ENCODE data around the gene HERC3.
"Not testable (repeated sequence)": the region's sequence is repeated elsewhere in the genome, so short reads cannot be mapped to it uniquely, and the experiment has no call there.

The HERC3 gene

DNA sequence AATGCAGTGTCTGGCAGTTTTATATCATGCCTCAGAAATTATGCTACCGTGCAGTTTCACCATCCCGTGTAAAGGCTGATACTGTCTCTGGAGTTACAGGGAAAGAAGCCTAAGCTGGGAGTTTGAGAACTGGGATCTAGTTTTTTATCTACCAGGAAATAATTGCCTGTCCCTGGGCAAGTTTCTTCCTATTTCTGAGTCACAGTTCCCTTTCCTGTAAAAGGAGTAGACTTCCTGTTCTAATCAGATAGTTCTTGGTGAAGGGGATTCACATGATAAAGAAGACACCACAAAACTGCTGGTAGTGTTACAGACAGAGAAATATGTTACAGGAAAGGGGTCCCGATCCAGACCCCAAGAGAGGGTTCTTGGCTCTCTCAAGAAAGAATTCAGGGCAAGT, 17.1 kb downstream of the HERC3 start:
- DNase-seq: no peak

GRCh38 chr4:88609794-88610193, 17.5 kb downstream of the HERC3 start:
- DNase-seq: not testable (repeated sequence)

DNA sequence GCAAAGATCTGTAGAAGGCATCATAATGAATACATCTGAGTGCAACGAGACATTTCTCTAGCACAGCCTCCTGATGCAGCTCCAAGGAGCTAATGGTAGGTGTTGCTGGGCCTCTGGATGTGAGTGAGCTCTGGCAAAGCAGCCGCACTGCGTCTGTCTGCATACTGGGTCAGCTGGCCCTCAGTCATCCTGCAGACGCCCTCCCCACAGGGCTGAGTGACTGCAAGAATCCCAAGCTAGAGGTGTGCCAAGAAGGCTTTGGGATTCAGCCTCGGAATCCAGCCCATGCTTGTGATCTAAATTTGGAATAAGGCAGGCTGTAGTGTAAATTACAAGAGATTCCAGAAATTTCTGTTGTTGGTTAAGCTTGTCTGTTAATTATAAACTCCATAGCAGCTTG, 18.5 kb downstream of the HERC3 start:
- DNase-seq: no peak

DNA sequence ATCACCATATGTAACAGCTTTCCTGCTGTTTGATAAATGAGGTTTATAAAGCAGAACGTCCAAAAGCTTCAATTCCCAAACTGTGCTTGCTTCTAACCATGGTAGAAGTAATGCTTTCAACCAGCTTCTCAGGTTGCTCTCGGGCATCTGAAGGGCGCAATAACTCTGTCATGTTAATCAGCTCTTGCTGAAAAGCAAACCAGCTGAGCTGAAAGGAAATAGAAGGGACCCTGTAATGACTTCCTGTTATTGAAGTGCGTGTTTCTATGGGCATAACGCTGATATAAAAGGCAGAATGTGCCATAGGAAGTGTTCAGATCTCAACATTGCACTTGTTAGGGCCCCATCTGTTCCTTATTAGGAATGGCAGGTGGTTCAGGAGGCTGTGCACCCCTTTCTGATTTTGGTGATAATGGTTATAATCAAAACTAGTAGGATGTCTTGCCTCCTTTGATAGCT, 21.2 kb downstream of the HERC3 start:
- no peak for DNase-seq

- DNase-seq: no peak
Observed at GRCh38 chr4:88614058-88614457, 21.8 kb downstream of the HERC3 start.

GRCh38 chr4:88616275-88617150, 24.2 kb downstream of the HERC3 start:
- DNase-seq: no peak

- DNase-seq: no peak
Observed at GRCh38 chr4:88618782-88619485, 26.7 kb downstream of the HERC3 start.

- no peak for DNase-seq
Observed at GRCh38 chr4:88619971-88620370, 27.7 kb downstream of the HERC3 start.

- DNase-seq: no peak
Observed at GRCh38 chr4:88621763-88622327, 29.6 kb downstream of the HERC3 start.

GRCh38 chr4:88623097-88623496, 30.8 kb downstream of the HERC3 start:
- DNase-seq: no peak

DNA sequence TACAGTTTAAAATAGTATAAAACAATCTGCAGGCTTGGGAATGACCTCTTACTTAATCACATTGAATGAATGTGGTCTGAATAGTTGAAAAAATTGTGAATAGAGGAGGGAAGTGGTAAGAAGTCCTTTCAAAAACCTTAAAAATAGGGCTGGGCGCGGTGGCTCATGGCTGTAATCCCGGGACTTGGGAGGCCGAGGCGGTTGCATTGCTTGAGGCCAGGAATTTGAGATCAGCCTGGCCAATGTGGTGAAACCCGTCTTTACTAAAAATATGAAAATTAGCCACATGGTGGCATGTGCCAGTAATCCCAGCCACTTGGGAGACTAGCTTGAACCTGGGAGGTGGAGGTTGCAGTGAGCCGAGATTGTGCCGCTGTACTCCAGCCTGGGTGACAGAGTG, 36.5 kb downstream of the HERC3 start:
- no peak for DNase-seq

DNA sequence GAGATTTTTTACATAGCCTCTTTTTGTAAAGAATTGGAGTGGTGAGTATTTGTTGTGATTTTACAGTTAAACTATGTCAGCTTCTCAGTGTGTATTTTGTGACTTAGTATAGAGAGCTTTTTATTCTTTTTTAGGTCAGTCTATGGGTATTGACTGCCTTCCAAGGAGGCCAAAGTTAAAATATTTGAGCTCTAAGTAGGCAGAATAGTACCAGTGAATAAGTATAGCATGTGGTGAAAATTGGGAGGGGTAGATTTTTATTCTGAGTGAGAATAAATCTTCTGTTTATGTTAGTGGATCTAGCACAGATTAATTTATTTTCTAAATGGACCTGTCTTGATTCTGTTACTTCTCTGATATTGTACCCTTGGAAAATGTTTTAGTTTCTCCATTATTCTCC, 37.5 kb downstream of the HERC3 start:
- DNase-seq: no peak

GRCh38 chr4:88630756-88631155, 38.5 kb downstream of the HERC3 start:
- no peak for DNase-seq

DNA sequence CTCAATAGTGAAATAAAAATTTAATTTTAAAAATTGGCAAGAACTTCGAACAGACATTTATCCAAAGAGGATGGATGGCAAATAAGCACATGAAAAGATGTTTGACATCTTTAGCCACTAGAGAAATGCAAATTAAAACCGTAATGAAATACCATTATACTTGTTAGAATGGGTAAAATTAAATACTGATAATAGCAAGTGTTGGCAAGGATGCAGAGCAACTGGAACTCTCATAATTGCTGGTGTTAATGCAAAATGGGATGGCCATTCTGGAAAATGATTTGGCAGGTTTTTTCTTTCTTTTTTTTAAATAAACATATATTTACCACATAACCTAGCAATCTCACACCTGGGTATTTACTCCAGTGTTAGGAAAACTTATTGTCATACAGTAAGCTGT, 51.7 kb downstream of the HERC3 start:
- no peak for DNase-seq

DNA sequence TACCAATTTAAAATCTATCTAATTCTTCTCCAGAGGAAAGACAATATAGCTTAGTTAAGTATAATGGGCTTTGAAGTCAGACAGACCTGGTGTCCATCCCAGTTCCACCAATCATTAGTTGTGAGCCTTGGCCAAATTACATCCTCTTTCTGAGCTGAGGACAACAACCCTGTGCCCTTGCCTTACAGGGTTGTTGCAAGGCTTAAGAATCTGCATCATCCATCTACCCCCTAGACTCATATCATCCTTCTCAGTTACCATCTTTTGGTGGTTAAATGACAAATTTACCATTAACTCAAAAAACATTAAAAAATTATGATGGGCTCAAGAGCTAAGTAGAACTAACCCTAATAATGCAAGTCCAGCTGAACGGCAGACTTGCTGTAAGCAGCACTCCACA, 53.7 kb downstream of the HERC3 start:
- no peak for DNase-seq

- DNase-seq: no peak
Observed at GRCh38 chr4:88646528-88647280, 54.4 kb downstream of the HERC3 start.

- no peak for DNase-seq
Observed at GRCh38 chr4:88649716-88650115, 57.4 kb downstream of the HERC3 start.

DNA sequence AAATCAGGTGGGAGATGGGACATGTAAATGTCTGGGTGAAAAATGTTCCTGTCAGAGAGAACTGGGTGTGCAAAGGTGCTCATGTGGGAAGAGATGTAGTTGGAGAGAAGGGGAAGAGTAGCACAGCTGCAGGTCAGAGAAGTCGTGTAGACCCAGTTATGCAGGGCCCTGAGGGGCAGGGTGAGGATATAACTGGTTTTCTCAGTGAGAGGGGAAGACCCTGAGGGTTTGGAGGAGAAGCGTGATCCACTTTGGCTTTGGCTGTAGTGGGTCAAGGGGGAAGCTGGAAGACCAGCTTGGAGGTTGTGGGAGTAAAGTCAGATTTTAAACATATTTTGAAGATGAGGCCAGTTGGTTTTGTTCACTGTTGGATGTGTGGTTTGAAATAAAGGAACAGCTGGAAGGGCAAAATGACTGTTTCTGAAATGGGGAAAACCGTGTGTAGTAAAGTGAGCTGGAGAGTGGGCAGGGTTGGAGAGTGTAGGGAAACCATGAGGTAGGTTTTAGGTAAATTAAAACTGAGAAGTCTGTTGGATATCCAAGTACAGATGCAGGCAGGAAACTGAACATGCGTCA, 61.2 kb downstream of the HERC3 start:
- no peak for DNase-seq

DNA sequence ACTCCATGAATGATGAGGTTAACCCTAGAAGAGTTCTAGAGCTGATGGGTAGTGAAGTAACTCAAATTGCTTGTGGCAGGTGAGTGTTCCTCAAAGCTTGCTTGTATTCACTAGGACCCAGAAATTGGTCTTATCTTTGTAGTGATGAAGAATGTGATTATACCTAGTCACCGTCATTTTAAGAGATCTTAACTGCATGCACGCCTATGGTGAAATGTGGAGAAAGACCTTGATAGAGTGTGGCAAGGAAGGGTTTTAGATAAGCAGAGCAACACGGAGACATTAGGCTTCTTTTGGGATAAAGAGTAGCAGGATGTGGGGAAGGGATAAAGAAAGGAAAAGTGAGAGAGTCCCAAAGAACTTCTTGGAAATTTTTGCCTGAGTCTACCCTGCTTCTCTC, 62.9 kb downstream of the HERC3 start:
- no peak for DNase-seq

DNA sequence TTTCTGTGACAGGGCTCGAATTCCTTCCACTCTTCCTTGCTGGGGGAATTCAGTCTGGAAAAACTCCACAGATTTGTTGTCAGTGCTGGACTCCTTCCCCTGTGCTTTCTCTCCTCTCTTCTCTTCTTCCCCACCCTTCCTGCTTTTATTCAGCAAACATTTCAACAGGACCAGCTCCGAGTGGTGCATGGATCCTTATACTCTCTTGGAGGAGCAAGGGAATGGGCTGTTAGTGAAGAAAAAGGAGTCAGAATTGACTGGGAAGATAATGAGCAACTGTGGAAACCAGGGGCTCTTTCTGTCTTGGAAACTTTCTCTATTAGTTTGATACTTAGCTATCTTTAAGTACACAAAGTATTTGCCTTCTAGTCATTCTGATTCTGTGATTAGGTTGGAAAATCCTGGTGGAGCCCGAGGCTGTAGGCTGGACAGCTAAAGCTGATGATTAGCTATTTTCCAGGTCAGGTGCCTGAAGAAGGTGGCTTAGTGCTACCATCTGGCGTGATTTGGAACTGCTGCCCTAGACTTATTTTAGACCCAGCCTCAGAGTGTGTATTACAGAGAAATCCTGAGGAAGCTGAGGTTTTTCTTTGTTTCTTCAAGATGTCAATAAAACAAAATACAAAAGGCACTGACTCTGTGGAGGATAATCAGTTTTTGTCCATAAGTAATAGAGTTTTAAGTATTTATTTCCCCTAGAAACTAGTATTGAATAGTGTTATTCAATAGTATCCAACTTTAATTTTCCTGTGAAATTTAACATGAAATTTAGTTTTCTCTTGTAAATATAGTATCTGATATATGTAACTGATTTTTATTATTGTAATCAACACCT, 67.0 kb downstream of the HERC3 start:
- DNase-seq: no peak

- DNase-seq: no peak
Observed at GRCh38 chr4:88659890-88660208, 67.6 kb downstream of the HERC3 start.

All from NCI-H1930 (cell line).